ENCODE measurements around the gene LRRC8C. TPM values are rescaled to one million over a fixed set of nuclear protein-coding genes. Genes with fewer than 3 reads are reported as not detected.

LRRC8C gene
- total and polyA plus RNA-seq, 2 experiments from 2014 or later, result 0.70 to 1.5 TPM

GRCh38 chr1:89606227-89606980 lies 26.5 kb upstream of the LRRC8C start:
- no peak for DNase-seq (ENCODE audit: low spot score)
- 95% methylated on average over 3 of the region's 3 CpGs for WGBS (ENCODE audit: low lambda C conversion rate, missing lambda C conversion rate)
- H3K27ac ChIP-seq, result no peak overlapping the region
- no peaks in the 10 kb centered on the region for H3K36me3 ChIP-seq (replicated peaks; ENCODE audit: insufficient read depth, low read depth)
- no peak overlapping the region for H3K4me2 ChIP-seq
- no peaks in the 10 kb centered on the region for H3K79me2 ChIP-seq
- TF ChIP-seq, protein P1, sequence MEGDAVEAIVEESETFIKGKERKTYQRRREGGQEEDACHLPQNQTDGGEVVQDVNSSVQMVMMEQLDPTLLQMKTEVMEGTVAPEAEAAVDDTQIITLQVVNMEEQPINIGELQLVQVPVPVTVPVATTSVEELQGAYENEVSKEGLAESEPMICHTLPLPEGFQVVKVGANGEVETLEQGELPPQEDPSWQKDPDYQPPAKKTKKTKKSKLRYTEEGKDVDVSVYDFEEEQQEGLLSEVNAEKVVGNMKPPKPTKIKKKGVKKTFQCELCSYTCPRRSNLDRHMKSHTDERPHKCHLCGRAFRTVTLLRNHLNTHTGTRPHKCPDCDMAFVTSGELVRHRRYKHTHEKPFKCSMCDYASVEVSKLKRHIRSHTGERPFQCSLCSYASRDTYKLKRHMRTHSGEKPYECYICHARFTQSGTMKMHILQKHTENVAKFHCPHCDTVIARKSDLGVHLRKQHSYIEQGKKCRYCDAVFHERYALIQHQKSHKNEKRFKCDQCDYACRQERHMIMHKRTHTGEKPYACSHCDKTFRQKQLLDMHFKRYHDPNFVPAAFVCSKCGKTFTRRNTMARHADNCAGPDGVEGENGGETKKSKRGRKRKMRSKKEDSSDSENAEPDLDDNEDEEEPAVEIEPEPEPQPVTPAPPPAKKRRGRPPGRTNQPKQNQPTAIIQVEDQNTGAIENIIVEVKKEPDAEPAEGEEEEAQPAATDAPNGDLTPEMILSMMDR (IDR thresholded peaks at IDR 0.05; ENCODE audit: poor library complexity), result no peak
- TF ChIP-seq EZH2phosphoT487 (IDR thresholded peaks at IDR 0.05; ENCODE audit: low read depth, severe bottlenecking, unreplicated experiment), result no peak
- TF ChIP-seq EZH2 (IDR thresholded peaks at IDR 0.05; ENCODE audit: borderline replicate concordance), result no peak
- no peak overlapping the region for H2AFZ ChIP-seq
- no peak overlapping the region for H3K4me3 ChIP-seq
- no peaks in the 10 kb centered on the region for H3K27me3 ChIP-seq
- H3K9me2 ChIP-seq (replicated peaks; ENCODE audit: insufficient read depth), result no peaks in the 10 kb centered on the region
- H4K20me1 ChIP-seq (ENCODE audit: insufficient read depth, poor library complexity, severe bottlenecking), result no peaks in the 10 kb centered on the region
- H3K4me1 ChIP-seq (ENCODE audit: insufficient read depth), result no peaks in the 10 kb centered on the region
- no peaks in the 10 kb centered on the region for H3K9me3 ChIP-seq (ENCODE audit: low read depth)

- H2AFZ ChIP-seq, result no peak overlapping the region
- no peaks in the 10 kb centered on the region for H4K20me1 ChIP-seq (ENCODE audit: insufficient read depth, poor library complexity, severe bottlenecking)
- no peaks in the 10 kb centered on the region for H3K27me3 ChIP-seq
- H3K4me3 ChIP-seq, result no peak overlapping the region
- 93% methylated on average over 2 of the region's 2 CpGs for WGBS (ENCODE audit: low lambda C conversion rate, missing lambda C conversion rate)
- no peak overlapping the region for H3K4me2 ChIP-seq
- H3K4me1 ChIP-seq (ENCODE audit: insufficient read depth), result no peaks in the 10 kb centered on the region
- H3K79me2 ChIP-seq, result no peaks in the 10 kb centered on the region
- TF ChIP-seq EZH2 (IDR thresholded peaks at IDR 0.05; ENCODE audit: borderline replicate concordance) (no peak), EZH2phosphoT487 (IDR thresholded peaks at IDR 0.05; ENCODE audit: low read depth, severe bottlenecking, unreplicated experiment) (no peak)
- TF ChIP-seq, protein P1 (IDR thresholded peaks at IDR 0.05; ENCODE audit: poor library complexity), result no peak
- H3K27ac ChIP-seq, result no peak overlapping the region
- H3K9me3 ChIP-seq (ENCODE audit: low read depth), result no peaks in the 10 kb centered on the region
- H3K9me2 ChIP-seq (replicated peaks; ENCODE audit: insufficient read depth), result no peaks in the 10 kb centered on the region
- DNase-seq (ENCODE audit: low spot score), result no peak
- H3K36me3 ChIP-seq (replicated peaks; ENCODE audit: insufficient read depth, low read depth), result no peaks in the 10 kb centered on the region
Measured at GRCh38 chr1:89607156-89607555, 25.8 kb upstream of the LRRC8C start.

- Histone ChIP-seq H3K4me2 (no peak overlapping the region), H4K20me1 (ENCODE audit: insufficient read depth, poor library complexity, severe bottlenecking) (no peaks in the 10 kb centered on the region), H2AFZ (no peak overlapping the region), H3K9me3 (ENCODE audit: low read depth) (no peaks in the 10 kb centered on the region), H3K4me1 (ENCODE audit: insufficient read depth) (no peaks in the 10 kb centered on the region), H3K36me3 (replicated peaks; ENCODE audit: insufficient read depth, low read depth) (no peaks in the 10 kb centered on the region), H3K4me3 (no peak overlapping the region), H3K27me3 (no peaks in the 10 kb centered on the region), H3K27ac (no peak overlapping the region), H3K9me2 (replicated peaks; ENCODE audit: insufficient read depth) (no peaks in the 10 kb centered on the region), H3K79me2 (no peaks in the 10 kb centered on the region)
- WGBS (ENCODE audit: low lambda C conversion rate, missing lambda C conversion rate), result 79% methylated on average over 5 of the region's 5 CpGs
- TF ChIP-seq EZH2phosphoT487 (IDR thresholded peaks at IDR 0.05; ENCODE audit: low read depth, severe bottlenecking, unreplicated experiment) (no peak), EZH2 (IDR thresholded peaks at IDR 0.05; ENCODE audit: borderline replicate concordance) (no peak)
- TF ChIP-seq, protein P1 (IDR thresholded peaks at IDR 0.05; ENCODE audit: poor library complexity), result no peak
- no peak for DNase-seq (ENCODE audit: low spot score)
Measured at GRCh38 chr1:89607586-89608318, 25.2 kb upstream of the LRRC8C start.

Measured in hepatocyte (in vitro differentiated cells).